ENCODE data around the gene C13orf46.

GRCh38 chr13:113916330-113916815 lies 57.5 kb downstream of the C13orf46 start:
- TF ChIP-seq POLR2A (IDR thresholded peaks at IDR 0.05; ENCODE audit: low read length) (no peak), GATA1 (IDR thresholded peaks at IDR 0.05; ENCODE audit: low read depth, low read length) (no peak)
